AG04450 (cell line): Measurements from ENCODE around the gene NUP98. TPM values are rescaled to one million over a fixed set of nuclear protein-coding genes. Genes with fewer than 3 reads are reported as not detected.

ENCODE experiments used
- CTCF ChIA-PET: fragments of 300-600, 350-600 bp; formaldehyde crosslinking; extraction: SDS; loops from one replicate; lab custom pipeline; 2022; ENCODE audit warnings: antibody characterized with exemption, inconsistent platforms; lab: Charles Lee
- POLR2A ChIA-PET: fragments of 350-600 bp; formaldehyde crosslinking; extraction: SDS; loops from one replicate; lab custom pipeline; 2021; ENCODE audit warnings: antibody characterized with exemption, inconsistent platforms; lab: Yijun Ruan, JAX
- DNase-seq: peaks from one replicate; pipeline ENCODE4 v3.0.0-alpha.2; 2011; ENCODE audit warnings: low read depth, low spot score
- H3K27ac ChIP-seq: one replicate; pipeline ENCODE4 v1.5.1; 2012; ENCODE audit warnings: low read depth, low read length, control low read depth
- H3K27me3 ChIP-seq: one replicate; pipeline ENCODE4 v1.6.0; 2012; ENCODE audit warnings: low read length; ENCODE audit not compliant: control insufficient read depth, insufficient read depth
- H3K4me3 ChIP-seq: 2 replicates; pipeline ENCODE4 v1.5.1; 2011; ENCODE audit warnings: mild to moderate bottlenecking, low read depth, low read length, control low read depth
- H3K9me3 ChIP-seq: 2 replicates; pipeline ENCODE4 v1.5.1; 2012; ENCODE audit warnings: low read length; ENCODE audit not compliant: control insufficient read depth, insufficient read depth
- CTCF ChIP-seq: IDR thresholded peaks from 2 replicates; pipeline ENCODE4 v1.5.1; 2011; ENCODE audit warnings: low read depth, low read length, control low read depth, inconsistent platforms
- polyA plus RNA-seq: library from polyadenylated mRNA; depleted of rRNA; stranded (reverse); fragments of >200 nt; gene quantifications from 2 replicates; pipeline ENCODE4 v1.2.3, GENCODE V29; 2011

NUP98 gene
- polyA plus RNA-seq, 1 experiment: 90.7 TPM

GRCh38 chr11:3669742-3670183, 127.6 kb downstream of the NUP98 start:
- ChIA-PET POLR2A (interaction anchor here (0.6 kb wide), 1 partner anchor 27 kb away, joined by 3 read pairs; no protein-coding TSS in a partner anchor), CTCF (no interaction called here)
- Histone ChIP-seq H3K27me3 (no peaks in the 10 kb centered on the region), H3K4me3 (no peak overlapping the region), H3K9me3 (no peaks in the 10 kb centered on the region; the same call in 1 of the 2 replicates), H3K27ac (no peak overlapping the region)
- no peak for DNase-seq
- no peak for TF ChIP-seq CTCF

GRCh38 chr11:3669128-3669527, 128.2 kb downstream of the NUP98 start:
- Histone ChIP-seq H3K9me3 (no peaks in the 10 kb centered on the region; the same call in 1 of the 2 replicates), H3K4me3 (no peak overlapping the region), H3K27ac (no peak overlapping the region), H3K27me3 (no peaks in the 10 kb centered on the region)
- ChIA-PET CTCF (no interaction called here), POLR2A (no interaction called here)
- no peak for DNase-seq
- no peak for TF ChIP-seq CTCF

GRCh38 chr11:3667149-3668035, 130.0 kb downstream of the NUP98 start:
- Histone ChIP-seq H3K9me3 (no peaks in the 10 kb centered on the region; the same call in 1 of the 2 replicates), H3K27me3 (no peaks in the 10 kb centered on the region), H3K4me3 (no peak overlapping the region), H3K27ac (no peak overlapping the region)
- ChIA-PET CTCF (no interaction called here), POLR2A (no interaction called here)
- no peak for DNase-seq
- no peak for TF ChIP-seq CTCF

- H3K9me3 ChIP-seq: no peaks in the 10 kb centered on the region; the same call in 1 of the 2 replicates
- no peak overlapping the region for H3K27ac ChIP-seq
- ChIA-PET CTCF (no interaction called here), POLR2A (no interaction called here)
- H3K4me3 ChIP-seq: no peak overlapping the region
- H3K27me3 ChIP-seq: no peaks in the 10 kb centered on the region
- no peak for DNase-seq
- TF ChIP-seq CTCF: no peak
These were observed 131.3 kb downstream of the NUP98 start for GRCh38 chr11:3666023-3666530.

- Histone ChIP-seq H3K27ac (no peak overlapping the region), H3K9me3 (no peaks in the 10 kb centered on the region; the same call in 1 of the 2 replicates), H3K4me3 (no peak overlapping the region), H3K27me3 (no peaks in the 10 kb centered on the region)
- DNase-seq: no peak
- ChIA-PET POLR2A (no interaction called here), CTCF (no interaction called here)
- TF ChIP-seq CTCF: no peak
These were observed 131.9 kb downstream of the NUP98 start for GRCh38 chr11:3665336-3666022.
